Spleen (tissue), 7 donors: Measurements from ENCODE around the gene LAMC1.

ENCODE experiments used
- CTCF ChIP-seq, 11 experiments: fragments of 200-600 bp in 7 of 11; fragments of 450-650 bp in 4 of 11; sonication (generic) in 4 of 11; IDR thresholded peaks in 8 of 11; conservative IDR thresholded peaks in 3 of 11; 1 replicate in 7 of 11; 2 replicates in 4 of 11; pipeline versions ENCODE4 v1.4.0 to v1.8.0; 2016 to 2021; ENCODE audit warnings: antibody characterized with exemption in 11 of 11, inconsistent platforms in 4 of 11, mild to moderate bottlenecking in 1 of 11
- POLR2A ChIP-seq, 3 donors: fragments of 450-650 bp; IDR thresholded peaks; one replicate each; pipeline ENCODE4 v1.5.1; 2017; ENCODE audit warnings: antibody characterized with exemption in 3 of 3, mild to moderate bottlenecking in 1 of 3
- donor health status: DM: no; HTN: no; CAD: no; lungs with moderate emphysema.
- donor health status: DM: no; HTN: no; CAD: no.
- donor health status: DM: no; HTN: no; CAD: no.

- TF ChIP-seq CTCF (IDR thresholded peaks at IDR 0.05 in 8 of 11, conservative IDR thresholded peaks at IDR 0.05 in 3 of 11): no peak
- no peak for TF ChIP-seq POLR2A (IDR thresholded peaks at IDR 0.05)
Observed at GRCh38 chr1:183103577-183103976, 80.4 kb downstream of the LAMC1 start.
